HepG2 (cell line): ENCODE results near the gene TMEM143. TPM values are rescaled to one million over a fixed set of nuclear protein-coding genes. Genes with fewer than 3 reads are reported as not detected.

Experiments
- ARID2 ChIP-seq: sonication (generic); formaldehyde crosslinking; IDR thresholded peaks from 2 replicates; pipeline ENCODE4 v1.8.1; 2022; ENCODE audit warnings: mild to moderate bottlenecking, missing genetic modification reagents, borderline replicate concordance
- ARNT2 ChIP-seq: sonication (generic); formaldehyde crosslinking; IDR thresholded peaks from 2 replicates; pipeline ENCODE4 v1.8.0; 2022; ENCODE audit warnings: mild to moderate bottlenecking, low read depth, missing genetic modification reagents, moderate library complexity
- ARNTL ChIP-seq: sonication (generic); formaldehyde crosslinking; IDR thresholded peaks from 2 replicates; pipeline ENCODE4 v1.4.0; 2020; ENCODE audit warnings: mild to moderate bottlenecking, missing genetic modification reagents
- FOXC1 ChIP-seq: sonication (generic); formaldehyde crosslinking; IDR thresholded peaks from 2 replicates; pipeline ENCODE4 v1.8.0; 2022; ENCODE audit warnings: mild to moderate bottlenecking, missing genetic modification reagents, borderline replicate concordance
- MBD4 ChIP-seq: IDR thresholded peaks from 2 replicates; pipeline ENCODE4 v1.6.1; 2012; ENCODE audit warnings: low read length, inconsistent platforms, borderline replicate concordance
- MIER3 ChIP-seq: IDR thresholded peaks from 2 replicates; pipeline ENCODE4 v1.6.1; 2016; ENCODE audit warnings: missing compliant biosample characterization, borderline replicate concordance
- RFXANK ChIP-seq: IDR thresholded peaks from 2 replicates; pipeline ENCODE4 v1.6.1; 2016
- STAG1 ChIP-seq: sonication (generic); formaldehyde crosslinking; IDR thresholded peaks from 2 replicates; pipeline ENCODE4 v1.4.0; 2020; ENCODE audit warnings: missing genetic modification reagents
- ZNF34 ChIP-seq: sonication (generic); formaldehyde crosslinking; IDR thresholded peaks from 2 replicates; pipeline ENCODE4 v1.4.0; 2020; ENCODE audit warnings: mild to moderate bottlenecking, missing genetic modification reagents, borderline replicate concordance
- ZNF616 ChIP-seq: sonication (generic); formaldehyde crosslinking; IDR thresholded peaks from 2 replicates; pipeline ENCODE4 v1.5.0; 2020; ENCODE audit warnings: low read depth, mild to moderate bottlenecking, missing genetic modification reagents
- ZNF839 ChIP-seq: sonication (generic); formaldehyde crosslinking; IDR thresholded peaks from 2 replicates; pipeline ENCODE4 v1.4.0; 2020; ENCODE audit warnings: missing genetic modification reagents, mild to moderate bottlenecking, borderline replicate concordance
- polyA plus RNA-seq, 8 experiments: library from polyadenylated mRNA; depleted of rRNA in 3 of 8; stranded (reverse) in 7 of 8; unstranded in 1 of 8; fragments of >200 nt; fragmentation: Illumina TruSeq in 4 of 8; extraction: Trizol in 4 of 8; gene quantifications; 2 replicates each; pipeline versions ENCODE4 v1.2.1 to v1.2.3, GENCODE V29; 2011 to 2016; ENCODE audit warnings: low read depth in 4 of 8, missing spikeins in 1 of 8, mixed read lengths in 1 of 8; ENCODE audit not compliant: insufficient read depth in 1 of 8
- total RNA-seq, 5 experiments: library from RNA; depleted of rRNA; stranded (reverse); fragments of >200 nt; fragmentation: Illumina TruSeq; extraction: Trizol; gene quantifications; 2 replicates each; pipeline ENCODE4 v1.2.3, GENCODE V29; 2016; ENCODE audit warnings: low read depth in 1 of 5
- TF ChIP-seq, protein P1 (sequence below): sonication (generic); formaldehyde crosslinking; conservative IDR thresholded peaks from 2 replicates; pipeline ENCODE4 v1.4.0; 2020; ENCODE audit warnings: missing genetic modification reagents
- TF ChIP-seq, protein P2 (sequence below): sonication (generic); formaldehyde crosslinking; IDR thresholded peaks from 2 replicates; pipeline ENCODE4 v1.5.0; 2020; ENCODE audit warnings: missing genetic modification reagents
- TF ChIP-seq, protein P3 (sequence below): sonication (generic); formaldehyde crosslinking; IDR thresholded peaks from 2 replicates; pipeline ENCODE4 v1.5.1; 2020; ENCODE audit warnings: missing genetic modification reagents, mild to moderate bottlenecking, borderline replicate concordance
- TF ChIP-seq, protein P4 (sequence below): IDR thresholded peaks from 2 replicates; pipeline ENCODE4 v1.6.1; 2016; ENCODE audit warnings: mild to moderate bottlenecking
- TF ChIP-seq, protein P5 (sequence below): sonication (generic); formaldehyde crosslinking; IDR thresholded peaks from 2 replicates; pipeline ENCODE4 v1.4.0; 2020; ENCODE audit warnings: missing genetic modification reagents
- TF ChIP-seq, protein P6 (sequence below): IDR thresholded peaks from 2 replicates; pipeline ENCODE4 v1.6.1; 2016; ENCODE audit warnings: low read depth, borderline replicate concordance
- TF ChIP-seq, protein P7 (sequence below): sonication (generic); formaldehyde crosslinking; conservative IDR thresholded peaks from 2 replicates; pipeline ENCODE4 v1.4.0; 2020; ENCODE audit warnings: missing genetic modification reagents

Gene TMEM143
- total and polyA plus RNA-seq, 2 of the 13 experiments (the other 11 are each of a cell fraction or from before 2014, with no cell fraction given) = 7.7 to 11.3 TPM

DNA sequence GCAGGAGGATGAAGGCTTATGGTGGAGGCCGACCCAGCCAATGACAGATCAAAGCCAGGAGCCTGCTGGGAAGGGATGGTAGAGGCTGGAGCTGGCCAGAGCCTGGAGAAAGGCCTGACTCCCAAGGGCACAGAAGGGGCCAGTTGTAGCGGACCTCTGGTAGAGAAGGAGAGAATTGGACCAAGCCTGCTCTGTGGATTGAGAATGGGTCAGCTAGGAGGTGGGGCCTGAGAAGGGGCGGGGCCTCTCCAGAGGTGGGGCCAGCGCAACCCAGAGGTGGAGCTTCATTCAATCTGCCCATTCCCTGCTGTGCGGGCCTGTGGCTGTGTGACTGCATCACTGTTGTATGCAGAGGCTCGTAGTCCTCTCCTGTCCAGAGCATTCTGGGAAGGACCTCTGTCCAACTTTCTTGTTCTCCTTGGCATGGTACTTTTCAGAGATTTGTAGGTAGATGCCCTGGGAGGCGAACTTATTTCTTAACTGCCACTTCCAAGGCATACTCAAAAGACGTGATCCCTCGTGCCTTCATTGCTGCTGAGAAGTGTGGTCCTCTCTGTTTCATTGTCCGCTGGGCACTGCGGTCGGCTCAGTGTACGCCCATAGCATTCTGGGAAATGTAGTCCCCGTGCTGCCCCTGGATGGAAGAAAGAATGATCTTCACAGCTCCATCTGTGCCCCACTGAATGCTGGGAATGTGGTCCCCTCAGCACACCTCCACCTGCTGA, 36.4 kb upstream of the TMEM143 start (continued):
- TF ChIP-seq, protein P1, sequence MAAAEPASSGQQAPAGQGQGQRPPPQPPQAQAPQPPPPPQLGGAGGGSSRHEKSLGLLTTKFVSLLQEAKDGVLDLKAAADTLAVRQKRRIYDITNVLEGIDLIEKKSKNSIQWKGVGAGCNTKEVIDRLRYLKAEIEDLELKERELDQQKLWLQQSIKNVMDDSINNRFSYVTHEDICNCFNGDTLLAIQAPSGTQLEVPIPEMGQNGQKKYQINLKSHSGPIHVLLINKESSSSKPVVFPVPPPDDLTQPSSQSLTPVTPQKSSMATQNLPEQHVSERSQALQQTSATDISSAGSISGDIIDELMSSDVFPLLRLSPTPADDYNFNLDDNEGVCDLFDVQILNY (CRISPR knock-in tag) = no peak
- TF ChIP-seq, protein P2, sequence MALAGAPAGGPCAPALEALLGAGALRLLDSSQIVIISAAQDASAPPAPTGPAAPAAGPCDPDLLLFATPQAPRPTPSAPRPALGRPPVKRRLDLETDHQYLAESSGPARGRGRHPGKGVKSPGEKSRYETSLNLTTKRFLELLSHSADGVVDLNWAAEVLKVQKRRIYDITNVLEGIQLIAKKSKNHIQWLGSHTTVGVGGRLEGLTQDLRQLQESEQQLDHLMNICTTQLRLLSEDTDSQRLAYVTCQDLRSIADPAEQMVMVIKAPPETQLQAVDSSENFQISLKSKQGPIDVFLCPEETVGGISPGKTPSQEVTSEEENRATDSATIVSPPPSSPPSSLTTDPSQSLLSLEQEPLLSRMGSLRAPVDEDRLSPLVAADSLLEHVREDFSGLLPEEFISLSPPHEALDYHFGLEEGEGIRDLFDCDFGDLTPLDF (CRISPR knock-in tag) = no peak
- TF ChIP-seq ZNF34 (CRISPR knock-in tag) (no peak), ZNF616 (CRISPR knock-in tag) (no peak), RFXANK (no peak), STAG1 (CRISPR knock-in tag) (peak; percentile 1; the same call in 1 of the 2 replicates), FOXC1 (CRISPR knock-in tag) (no peak), ARNT2 (no peak), MIER3 (peak; percentile 37; the same call in 1 of the 2 replicates), ZNF839 (CRISPR knock-in tag) (no peak), MBD4 (no peak), ARNTL (CRISPR knock-in tag) (no peak), ARID2 (CRISPR knock-in tag) (no peak)
- TF ChIP-seq, protein P3, sequence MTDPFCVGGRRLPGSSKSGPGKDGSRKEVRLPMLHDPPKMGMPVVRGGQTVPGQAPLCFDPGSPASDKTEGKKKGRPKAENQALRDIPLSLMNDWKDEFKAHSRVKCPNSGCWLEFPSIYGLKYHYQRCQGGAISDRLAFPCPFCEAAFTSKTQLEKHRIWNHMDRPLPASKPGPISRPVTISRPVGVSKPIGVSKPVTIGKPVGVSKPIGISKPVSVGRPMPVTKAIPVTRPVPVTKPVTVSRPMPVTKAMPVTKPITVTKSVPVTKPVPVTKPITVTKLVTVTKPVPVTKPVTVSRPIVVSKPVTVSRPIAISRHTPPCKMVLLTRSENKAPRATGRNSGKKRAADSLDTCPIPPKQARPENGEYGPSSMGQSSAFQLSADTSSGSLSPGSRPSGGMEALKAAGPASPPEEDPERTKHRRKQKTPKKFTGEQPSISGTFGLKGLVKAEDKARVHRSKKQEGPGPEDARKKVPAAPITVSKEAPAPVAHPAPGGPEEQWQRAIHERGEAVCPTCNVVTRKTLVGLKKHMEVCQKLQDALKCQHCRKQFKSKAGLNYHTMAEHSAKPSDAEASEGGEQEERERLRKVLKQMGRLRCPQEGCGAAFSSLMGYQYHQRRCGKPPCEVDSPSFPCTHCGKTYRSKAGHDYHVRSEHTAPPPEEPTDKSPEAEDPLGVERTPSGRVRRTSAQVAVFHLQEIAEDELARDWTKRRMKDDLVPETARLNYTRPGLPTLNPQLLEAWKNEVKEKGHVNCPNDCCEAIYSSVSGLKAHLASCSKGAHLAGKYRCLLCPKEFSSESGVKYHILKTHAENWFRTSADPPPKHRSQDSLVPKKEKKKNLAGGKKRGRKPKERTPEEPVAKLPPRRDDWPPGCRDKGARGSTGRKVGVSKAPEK = no peak
- TF ChIP-seq, protein P4, sequence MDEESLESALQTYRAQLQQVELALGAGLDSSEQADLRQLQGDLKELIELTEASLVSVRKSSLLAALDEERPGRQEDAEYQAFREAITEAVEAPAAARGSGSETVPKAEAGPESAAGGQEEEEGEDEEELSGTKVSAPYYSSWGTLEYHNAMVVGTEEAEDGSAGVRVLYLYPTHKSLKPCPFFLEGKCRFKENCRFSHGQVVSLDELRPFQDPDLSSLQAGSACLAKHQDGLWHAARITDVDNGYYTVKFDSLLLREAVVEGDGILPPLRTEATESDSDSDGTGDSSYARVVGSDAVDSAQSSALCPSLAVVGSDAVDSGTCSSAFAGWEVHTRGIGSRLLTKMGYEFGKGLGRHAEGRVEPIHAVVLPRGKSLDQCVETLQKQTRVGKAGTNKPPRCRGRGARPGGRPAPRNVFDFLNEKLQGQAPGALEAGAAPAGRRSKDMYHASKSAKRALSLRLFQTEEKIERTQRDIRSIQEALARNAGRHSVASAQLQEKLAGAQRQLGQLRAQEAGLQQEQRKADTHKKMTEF = no peak
- TF ChIP-seq, protein P5, sequence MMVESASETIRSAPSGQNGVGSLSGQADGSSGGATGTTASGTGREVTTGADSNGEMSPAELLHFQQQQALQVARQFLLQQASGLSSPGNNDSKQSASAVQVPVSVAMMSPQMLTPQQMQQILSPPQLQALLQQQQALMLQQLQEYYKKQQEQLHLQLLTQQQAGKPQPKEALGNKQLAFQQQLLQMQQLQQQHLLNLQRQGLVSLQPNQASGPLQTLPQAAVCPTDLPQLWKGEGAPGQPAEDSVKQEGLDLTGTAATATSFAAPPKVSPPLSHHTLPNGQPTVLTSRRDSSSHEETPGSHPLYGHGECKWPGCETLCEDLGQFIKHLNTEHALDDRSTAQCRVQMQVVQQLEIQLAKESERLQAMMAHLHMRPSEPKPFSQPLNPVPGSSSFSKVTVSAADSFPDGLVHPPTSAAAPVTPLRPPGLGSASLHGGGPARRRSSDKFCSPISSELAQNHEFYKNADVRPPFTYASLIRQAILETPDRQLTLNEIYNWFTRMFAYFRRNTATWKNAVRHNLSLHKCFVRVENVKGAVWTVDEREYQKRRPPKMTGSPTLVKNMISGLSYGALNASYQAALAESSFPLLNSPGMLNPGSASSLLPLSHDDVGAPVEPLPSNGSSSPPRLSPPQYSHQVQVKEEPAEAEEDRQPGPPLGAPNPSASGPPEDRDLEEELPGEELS = no peak
- TF ChIP-seq, protein P6, sequence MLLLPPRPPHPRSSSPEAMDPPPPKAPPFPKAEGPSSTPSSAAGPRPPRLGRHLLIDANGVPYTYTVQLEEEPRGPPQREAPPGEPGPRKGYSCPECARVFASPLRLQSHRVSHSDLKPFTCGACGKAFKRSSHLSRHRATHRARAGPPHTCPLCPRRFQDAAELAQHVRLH (CRISPR knock-in tag) = no peak
- TF ChIP-seq, protein P7, sequence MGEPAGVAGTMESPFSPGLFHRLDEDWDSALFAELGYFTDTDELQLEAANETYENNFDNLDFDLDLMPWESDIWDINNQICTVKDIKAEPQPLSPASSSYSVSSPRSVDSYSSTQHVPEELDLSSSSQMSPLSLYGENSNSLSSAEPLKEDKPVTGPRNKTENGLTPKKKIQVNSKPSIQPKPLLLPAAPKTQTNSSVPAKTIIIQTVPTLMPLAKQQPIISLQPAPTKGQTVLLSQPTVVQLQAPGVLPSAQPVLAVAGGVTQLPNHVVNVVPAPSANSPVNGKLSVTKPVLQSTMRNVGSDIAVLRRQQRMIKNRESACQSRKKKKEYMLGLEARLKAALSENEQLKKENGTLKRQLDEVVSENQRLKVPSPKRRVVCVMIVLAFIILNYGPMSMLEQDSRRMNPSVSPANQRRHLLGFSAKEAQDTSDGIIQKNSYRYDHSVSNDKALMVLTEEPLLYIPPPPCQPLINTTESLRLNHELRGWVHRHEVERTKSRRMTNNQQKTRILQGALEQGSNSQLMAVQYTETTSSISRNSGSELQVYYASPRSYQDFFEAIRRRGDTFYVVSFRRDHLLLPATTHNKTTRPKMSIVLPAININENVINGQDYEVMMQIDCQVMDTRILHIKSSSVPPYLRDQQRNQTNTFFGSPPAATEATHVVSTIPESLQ = no peak
